NCI-H2029 (cell line): ENCODE data around the gene ACOT7.
"Not testable (repeated sequence)": the region's sequence is repeated elsewhere in the genome, so short reads cannot be mapped to it uniquely, and the experiment has no call there.

Experiments
- DNase-seq: peaks from one replicate; lab custom pipeline; 2025; lab: John Stamatoyannopoulos, UW

Gene ACOT7

DNA sequence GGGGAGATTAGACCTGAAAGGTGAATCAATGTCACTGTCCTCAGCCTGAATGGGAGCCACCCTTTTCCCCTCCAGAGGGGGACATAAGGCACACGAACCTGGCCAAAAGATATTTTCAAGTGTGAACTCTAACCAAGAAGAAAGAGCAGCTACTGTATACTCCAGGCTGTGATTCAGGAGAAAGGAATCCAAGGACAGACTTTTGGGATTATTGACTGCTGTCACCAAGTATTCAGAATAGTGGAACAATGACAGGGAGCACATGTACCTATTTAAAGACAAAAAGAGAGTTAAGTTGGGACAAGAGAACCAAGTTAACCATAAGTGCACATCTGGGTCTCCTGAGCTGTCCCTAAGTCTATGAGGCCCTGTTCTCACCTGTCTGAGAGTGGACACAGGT, 160.2 kb downstream of the ACOT7 start:
- DNase-seq, result no peak

- no peak for DNase-seq
Measured at GRCh38 chr1:6225651-6226050, 167.9 kb downstream of the ACOT7 start.

DNA sequence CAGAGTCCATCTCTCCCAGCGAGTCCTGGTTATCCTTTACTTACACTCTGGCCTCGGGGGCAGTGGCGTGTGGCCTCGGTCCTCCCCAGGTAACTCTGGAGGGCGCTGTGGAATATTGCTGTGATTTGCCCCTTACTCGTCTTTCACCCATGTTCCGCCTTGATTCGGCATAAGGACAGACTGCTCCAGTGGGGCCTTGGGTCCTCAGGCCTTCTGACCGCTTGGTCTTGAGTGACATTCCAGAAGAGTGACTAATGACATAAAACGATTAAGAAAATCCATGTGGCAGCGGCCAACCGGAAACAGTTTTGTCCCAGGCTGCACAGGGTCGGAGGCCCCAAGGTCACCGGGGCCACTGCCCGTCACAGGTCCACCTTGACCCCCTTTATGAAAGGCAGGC, 168.8 kb downstream of the ACOT7 start:
- no peak for DNase-seq

GRCh38 chr1:6223617-6224016, 169.9 kb downstream of the ACOT7 start:
- no peak for DNase-seq

GRCh38 chr1:6222636-6223035, 170.9 kb downstream of the ACOT7 start:
- no peak for DNase-seq

DNA sequence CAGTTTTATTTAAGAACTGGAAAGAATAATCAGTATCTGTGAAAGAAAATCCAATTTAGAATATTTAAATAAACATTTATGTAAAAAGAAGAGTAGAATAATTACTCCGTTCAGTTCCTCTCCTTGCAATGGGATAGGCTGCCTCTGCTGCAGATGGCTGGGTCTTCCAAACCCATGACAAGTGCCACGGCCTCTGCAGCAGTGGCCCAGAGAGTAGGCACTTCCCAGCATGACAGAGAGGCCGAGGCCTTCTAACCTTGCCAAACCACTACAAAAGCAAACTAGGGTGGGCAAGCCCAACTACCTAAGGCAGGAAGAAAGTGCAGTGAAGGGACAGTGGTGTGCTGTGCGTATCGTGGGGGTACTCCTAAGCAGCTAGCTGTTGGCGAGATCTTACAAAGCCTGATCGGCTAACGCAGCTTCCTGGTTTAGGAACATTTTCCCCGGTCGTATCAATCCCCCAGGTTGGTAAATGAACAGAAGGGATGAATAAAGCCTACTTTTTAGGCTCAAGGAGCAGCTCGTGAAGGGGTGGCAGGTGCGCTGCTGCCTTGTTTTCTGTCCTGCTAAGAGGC, 172.3 kb downstream of the ACOT7 start:
- DNase-seq, result no peak

GRCh38 chr1:6220236-6220635, 173.3 kb downstream of the ACOT7 start:
- no peak for DNase-seq

GRCh38 chr1:6219641-6220040, 173.9 kb downstream of the ACOT7 start:
- DNase-seq, result not testable (repeated sequence)

DNA sequence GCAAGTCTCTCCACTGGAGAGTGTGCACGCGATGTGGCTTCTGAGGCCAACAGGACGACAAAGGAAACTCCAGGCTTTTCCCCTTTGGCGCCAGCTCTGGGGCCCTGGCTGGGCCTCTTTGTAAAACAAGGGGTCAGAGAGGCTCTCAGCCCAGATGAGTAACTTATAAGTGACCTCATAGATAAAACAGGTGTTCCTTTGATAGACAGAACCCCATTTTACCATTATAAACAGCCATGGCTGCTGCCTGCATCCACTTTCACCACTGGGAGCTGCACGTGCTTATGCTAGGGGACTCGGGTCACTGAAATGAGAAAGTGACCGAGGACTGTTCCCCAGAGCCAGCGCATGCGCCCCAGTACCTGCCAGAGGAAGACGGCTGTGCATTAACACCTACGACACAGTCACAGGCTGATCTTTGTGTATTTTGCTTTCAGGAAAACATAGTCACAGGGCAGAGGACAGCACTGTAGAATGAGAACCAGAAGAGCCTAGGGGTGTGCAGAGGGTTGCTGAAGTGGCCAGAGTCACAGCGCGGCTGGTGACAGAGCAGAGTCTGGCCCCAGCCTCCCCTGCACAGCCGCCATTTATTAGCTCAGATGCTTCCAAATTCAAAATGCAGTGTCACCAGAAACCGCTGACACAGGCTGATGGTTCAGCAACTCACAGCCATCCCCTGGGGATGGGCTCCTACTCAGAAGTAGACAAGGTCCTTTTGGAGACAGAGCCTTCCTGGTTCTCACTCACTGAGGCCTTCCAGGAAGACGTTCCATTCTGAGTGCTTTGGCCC, 175.0 kb downstream of the ACOT7 start:
- DNase-seq, result no peak
